ENCODE results near the gene MOCOS.

Gene MOCOS

DNA sequence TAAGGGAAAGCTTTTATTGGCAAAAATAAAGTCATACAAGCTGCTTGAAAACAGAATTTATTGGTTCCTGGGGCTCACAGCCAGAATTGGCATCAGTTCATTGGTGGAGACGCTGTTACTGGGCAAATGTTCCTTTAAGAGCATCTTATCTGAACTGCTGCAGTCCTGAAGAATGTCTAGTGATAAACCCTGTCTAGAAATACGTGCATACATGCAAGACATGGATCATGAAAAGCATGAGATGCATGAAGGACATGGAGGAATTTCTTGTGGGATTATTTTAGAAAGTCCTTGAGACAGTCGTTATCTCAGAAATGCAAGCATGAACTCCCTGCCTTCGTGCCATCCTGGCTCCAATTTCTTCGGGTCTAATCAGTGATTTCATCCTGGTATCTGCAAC is 77.7 kb downstream of the MOCOS start:
- no peak for DNase-seq (ENCODE audit: low read depth in 2 of 2)

DNA sequence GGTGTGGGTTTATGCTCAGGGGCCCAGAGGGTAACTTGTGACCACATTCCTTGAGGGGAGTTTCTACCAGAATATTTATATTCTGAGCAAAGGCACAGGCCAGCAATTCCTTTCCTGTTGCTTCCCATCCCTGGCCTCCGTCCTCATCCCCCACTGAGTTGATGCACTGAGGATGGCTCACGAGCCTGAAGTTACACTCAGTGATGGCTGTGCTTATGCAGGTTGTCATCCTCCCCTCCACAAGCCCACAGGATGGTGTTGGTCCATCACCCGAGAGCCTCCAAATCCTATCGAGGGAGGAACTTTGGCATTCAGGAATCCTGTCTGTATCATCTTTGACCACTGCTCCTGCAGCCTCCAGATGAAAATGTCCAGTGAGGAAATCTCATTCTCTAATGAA is 81.9 kb downstream of the MOCOS start:
- no peak for DNase-seq (ENCODE audit: low read depth in 2 of 2)

DNA sequence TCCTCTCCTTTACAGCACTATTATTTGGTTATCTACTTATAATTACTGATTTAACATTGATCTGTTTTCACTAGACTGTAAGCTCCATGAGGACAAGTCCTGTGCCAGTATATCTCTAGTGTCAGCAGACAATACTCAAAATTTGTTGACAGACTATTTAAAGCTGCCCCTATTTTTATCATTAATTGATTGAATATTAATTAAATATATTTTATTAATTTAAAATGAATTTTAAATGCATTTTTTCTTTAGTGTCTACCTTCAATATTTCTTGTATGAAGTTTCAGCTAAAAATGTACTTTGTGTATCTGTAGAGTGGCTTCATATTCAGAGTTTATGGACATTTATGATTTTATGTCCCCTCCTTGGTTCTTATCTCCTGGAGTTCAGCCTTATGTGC is 83.9 kb downstream of the MOCOS start:
- no peak for DNase-seq (ENCODE audit: low read depth in 2 of 2)

DNA sequence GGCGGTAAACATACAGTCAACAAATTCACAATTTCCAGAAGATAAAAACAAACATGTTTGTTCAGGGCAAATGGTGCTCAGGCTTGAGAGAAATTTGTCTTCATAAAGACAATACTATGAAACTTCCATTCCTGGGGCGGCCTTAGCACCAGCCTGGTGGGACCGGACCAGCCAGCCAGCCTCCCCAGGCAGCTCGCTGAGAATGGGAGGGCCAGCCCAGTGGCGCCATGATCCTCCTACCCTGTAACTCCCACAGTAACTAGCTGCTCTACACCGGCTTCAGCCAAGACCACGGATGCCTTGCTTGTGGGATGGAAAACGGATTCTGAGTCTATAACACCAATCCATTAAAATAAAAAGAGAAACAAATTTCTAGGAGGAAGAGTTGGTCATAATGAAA is 86.0 kb downstream of the MOCOS start:
- no peak for DNase-seq (ENCODE audit: low read depth in 2 of 2)

DNA sequence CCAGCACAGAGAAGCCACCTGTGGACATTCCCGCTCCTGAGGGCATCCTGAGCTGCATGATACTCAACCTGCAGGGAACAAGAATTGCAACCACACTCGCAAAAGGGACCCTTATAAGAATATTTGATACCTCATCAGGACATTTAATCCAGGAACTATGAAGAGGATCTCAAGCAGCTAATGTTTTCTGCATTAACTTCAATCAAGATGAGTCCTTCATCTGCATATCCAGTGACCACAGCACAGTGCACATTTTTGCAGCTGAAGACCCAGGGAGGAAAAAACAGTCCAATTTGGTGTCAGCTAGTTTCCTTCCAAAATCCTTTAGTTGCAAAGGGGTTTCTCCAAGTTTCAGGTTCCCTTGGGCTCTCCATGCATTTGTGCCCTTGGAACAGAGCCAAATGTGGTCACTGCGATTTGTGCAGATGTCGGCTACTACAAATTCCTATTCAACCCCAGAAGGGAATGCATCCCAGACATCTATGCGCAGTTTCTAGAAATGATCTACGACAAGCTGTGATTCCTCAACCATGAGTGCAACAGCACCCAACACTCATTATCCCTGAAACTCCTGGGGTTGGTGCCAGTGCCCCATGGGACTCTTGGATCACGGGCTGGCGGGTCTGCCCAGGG is 86.9 kb downstream of the MOCOS start:
- no peak for DNase-seq (ENCODE audit: low read depth in 2 of 2)

DNA sequence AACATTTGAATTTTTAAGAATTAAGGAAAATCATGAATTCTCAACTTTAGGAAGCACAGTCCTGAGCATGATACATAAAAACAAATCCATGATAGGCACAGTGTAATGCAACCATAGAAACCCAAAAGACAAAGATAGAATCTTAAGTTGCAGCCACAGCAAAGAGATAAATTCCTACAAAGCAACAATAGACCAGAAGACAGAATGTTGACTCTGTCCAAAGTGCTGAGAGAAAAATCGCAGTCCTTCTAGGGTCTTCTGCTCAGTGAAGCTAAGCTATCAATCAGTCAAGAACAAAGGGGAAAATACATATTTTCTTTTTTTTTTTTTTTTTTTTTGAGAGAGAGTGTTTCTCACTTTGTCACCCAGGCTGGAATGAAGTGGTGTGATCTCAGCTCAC is 88.3 kb downstream of the MOCOS start:
- no peak for DNase-seq (ENCODE audit: low read depth in 2 of 2)

DNA sequence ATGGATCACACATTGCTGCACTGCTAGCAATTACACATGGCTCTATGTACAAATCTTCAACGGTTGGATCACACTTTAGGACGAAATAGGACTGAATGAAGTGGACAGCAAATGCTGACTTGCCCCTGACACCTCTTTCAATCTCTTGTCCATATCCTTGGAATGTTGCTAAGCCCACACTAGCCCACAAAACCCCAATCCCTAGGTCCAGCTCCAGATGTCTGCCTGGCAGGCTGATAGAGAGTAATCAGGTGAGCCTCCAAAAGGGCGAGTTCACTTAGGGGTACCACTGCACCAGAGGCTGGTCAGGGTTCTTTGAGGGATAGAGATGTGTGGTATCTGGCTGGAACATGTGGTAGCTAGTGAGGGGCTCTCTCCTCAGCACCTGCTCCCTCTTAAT is 91.7 kb downstream of the MOCOS start:
- no peak for DNase-seq (ENCODE audit: low read depth in 2 of 2)

DNA sequence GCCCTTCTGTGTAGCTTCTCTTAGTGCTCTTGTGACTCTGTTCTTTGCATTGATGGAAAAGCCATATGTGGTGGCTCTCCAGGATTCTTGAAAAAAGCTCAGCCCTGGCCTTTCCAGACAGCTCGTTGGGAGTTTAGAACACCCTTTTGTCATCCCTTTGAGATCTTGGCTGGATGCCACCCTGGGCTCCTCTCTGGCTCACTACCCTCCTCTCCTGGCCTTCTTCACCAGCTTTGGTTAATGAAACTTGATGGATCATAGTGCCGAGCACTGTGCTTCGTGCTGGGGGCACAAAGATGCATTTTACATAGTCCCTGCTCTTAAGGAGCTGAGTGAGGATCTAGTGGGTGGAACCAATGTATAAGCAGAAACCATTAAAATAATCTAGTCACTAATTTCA is 94.6 kb downstream of the MOCOS start:
- DNase-seq (ENCODE audit: low read depth in 2 of 2) = no peak

DNA sequence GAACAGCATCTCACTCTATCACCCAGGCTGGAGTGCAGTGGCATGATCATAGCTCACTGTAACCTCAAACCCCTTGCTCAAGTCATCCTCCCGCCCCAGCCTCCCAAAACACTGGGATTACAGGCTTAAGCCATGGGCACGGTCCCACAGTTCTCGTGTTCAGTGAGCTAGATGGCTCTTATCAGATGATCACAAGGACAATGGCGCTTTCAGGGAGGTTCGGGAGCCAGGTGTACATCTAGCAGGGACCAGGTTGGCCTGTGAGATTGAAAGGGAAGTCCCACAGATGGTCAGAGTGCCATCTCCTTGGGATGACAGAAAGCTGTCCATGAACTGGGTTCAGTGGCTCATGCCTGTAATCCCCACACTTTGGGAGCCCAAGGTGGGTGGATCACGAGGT is 96.2 kb downstream of the MOCOS start:
- no peak for DNase-seq (ENCODE audit: low read depth in 2 of 2)

DNA sequence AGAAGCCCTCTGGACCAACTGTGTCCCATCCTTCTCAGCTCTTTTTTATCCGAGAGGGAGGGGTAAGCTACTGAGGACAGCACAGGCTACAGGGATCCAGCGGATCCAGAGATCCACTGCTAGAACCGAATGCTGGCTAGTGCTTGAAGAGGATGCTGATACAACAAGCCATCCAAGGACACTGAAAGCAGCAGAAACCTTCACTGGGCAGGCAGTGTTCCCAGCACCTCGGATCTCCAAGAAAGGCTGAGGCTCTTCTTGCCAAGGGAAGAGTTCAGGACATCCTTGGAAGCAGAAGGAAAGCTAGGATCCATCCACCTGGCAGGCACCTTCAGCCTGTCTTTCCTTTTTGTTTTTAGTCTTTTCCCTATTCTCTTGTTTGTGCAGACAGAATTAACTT is 97.0 kb downstream of the MOCOS start:
- DNase-seq (ENCODE audit: low read depth in 2 of 2) = no peak

DNA sequence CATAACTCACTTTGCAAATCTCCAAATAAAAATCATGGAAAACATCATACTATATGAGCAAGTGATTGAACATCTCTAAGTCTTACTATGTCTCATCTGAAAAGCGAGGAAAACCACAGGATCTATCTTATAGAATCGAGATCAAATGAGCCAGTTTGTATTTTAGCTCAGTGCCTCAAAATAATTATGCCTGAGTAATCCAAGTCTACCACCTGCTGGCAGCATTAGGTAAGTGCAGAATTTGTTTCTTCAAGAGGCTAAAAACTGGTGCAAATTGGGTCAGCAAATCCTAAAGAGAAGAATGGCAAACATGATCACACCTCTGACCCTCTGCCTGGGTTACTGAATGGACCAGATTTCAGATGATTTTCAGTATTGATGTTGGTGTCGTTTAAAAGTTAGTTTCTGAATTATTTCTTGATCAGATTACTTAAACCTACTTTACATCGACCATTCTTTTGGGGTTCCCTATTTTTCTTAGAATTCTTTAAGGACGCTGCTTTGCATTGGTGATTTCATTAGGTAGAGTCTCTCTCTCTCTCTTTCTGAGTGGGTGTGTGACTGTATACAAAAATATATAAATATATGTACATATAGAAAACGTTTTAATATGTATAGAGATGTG is 97.5 kb downstream of the MOCOS start:
- peak; percentile 44 to 47 for DNase-seq (ENCODE audit: low read depth in 2 of 2)

DNA sequence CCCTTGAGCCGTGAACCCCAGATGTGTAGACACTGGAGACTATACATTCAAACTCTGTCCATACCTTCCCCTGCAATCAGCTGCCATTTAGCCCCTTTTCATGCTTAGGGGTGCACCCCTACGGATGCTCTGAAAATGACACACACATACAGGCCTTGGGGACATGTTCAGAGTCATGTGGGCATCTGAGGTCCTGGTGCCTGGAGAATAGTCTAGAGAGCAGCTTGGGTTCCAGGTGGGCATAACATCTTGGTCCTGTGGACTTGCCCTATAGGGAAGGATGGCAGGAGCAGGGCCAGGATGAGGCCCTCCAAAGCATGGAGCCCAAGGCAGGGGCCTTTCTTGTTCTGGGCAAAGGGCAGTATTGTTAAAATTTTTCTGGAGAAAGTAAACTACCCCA is 100.4 kb downstream of the MOCOS start:
- no peak for DNase-seq (ENCODE audit: low read depth in 2 of 2)

DNA sequence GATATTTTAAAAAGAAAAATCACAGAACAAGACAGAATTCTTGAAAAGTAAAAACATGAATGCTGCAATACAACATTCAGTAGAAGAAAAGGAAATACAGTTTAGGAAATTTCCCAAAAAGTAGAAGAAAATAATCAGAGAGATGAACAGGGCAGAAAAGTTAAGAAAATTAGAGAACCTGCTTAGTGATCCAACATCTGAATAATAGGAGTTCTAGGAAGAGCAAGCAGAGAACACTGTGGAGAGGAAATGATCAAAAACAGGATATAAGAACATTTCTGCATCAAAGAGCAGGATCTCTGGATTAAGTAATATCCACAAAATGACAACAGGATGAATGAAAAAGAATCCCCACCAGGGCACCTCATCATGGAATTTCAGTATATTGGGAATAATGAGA is 101.4 kb downstream of the MOCOS start:
- DNase-seq (ENCODE audit: low read depth in 2 of 2) = no peak

DNA sequence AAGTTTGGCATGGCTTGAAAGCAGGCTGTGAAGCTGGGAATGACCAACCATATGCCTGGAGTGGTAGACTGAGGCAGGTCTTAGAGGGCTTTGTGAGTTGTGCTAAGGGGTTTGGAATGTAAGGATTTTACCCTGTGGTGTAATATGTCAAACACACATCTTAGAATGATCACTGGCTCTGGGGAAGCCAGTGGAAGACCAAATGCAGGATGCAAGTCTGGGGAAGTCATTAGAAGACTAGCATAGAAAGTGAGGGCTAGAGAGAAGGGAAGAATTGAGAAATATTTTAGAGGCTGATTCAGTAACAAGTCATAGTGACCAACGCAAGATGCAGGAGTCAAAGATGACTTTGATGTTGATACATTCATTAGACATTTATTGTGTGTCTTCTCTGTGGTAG is 106.7 kb downstream of the MOCOS start:
- DNase-seq (ENCODE audit: low read depth in 2 of 2) = no peak

DNA sequence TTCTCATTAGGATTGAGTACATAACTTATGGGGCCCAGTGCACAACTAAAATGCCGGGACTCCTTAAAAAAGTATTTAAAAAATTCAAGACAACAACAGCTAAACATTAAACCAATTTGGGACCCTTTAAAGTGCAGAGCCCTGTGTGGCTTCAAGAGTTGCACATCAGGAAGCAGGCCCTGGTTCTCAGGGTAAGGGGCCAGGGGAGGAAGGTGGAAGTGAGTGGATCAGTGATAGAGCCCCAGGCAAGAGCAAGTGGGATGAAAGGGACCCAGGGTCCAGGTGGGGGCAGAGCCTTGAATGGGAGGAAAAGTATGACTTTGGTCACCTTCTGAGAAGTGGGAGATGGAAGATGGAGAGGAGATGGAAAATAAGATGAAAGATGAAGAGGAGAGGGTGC is 107.9 kb downstream of the MOCOS start:
- no peak for DNase-seq (ENCODE audit: low read depth in 2 of 2)

DNA sequence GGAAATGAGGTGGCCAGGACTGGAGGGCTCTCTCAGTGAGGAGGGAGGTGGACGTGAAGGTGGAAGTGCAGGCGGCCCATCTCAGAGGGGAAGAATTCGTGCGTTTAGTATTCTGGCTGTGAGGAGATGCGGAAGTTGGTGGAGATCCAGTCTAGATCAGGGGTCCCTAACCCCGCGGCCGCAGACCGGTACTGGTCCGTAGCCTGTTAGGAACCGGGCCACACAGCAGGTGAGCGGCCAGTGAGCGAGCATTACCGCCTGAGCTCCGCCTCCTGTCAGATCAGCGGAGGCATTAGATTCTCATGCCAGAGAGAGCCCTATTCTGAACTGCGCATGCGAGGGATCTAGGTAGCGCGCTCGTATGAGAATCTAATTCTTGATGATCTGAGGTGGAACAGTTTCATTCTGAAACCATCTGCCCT is 108.6 kb downstream of the MOCOS start:
- no peak for DNase-seq (ENCODE audit: low read depth in 2 of 2)

DNA sequence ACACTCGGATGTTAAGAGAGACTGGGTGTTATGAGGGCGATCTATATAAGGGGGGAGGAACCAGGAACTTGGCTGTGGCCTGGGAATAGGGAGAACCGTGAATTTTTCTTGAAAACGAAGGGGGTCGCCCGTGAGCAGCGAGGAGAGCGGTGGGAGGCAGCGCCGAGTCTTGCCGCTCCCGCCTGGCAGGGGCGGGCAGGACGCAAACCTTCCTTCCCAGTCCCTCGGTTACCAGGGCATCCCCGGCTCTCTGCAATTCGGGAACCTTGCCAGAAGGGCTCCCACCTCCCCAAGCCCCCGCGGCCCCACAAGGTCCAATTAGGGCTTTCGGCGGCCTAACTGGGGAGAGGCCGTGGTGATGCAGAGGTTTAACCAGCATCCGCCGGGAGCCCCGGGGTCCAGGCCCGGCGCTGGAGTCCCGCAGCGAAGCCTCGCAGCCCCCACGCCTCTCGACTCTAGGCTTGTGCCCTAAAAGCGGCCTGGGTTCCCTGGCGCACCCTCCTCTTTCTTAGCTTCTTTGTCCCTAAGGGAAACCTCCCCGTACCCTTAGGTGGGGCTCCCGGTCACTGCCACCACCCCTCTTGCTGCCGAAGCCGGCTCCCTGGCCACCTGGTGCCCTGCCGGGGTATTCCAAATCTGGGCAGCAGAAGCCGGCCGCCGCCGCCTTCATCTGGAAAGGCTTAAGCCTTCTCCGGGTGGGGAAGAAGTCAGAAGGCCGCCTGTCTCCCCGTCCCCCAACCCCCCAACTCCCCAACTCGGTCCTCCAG is 109.5 kb downstream of the MOCOS start:
- no peak for DNase-seq (ENCODE audit: low read depth in 2 of 2)

DNA sequence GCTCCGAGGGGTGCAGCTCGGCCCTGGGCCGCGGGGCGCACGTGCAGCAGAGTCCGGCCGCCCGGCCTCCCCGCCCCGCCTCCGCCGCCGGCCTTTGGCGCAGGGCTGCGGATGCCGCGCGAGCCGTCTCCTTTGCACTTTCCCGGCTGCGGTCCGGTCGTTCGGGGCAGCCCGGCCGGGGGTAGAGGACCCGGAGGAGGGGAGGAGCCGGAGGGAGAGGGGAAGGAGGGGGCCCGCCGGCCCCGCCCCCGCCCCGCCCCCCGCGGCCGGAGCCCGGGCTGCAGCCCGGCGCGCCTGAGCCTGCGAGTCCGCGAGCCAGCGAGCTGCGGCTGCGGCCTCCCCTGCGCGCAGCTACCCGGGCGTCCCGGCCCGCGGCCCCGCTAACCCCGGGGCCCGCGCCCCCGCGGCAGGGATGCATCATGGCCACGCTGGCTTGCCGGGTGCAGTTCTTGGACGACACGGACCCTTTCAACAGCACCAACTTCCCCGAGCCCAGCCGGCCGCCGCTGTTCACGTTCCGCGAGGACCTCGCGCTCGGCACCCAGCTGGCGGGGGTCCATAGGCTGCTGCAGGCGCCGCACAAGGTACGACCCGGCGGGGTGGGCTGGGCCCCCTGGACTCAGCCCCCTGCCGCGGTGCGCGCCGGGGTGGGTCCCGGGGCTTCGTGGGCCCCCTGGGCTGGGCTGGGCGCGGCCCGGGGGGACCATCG is 110.3 kb downstream of the MOCOS start, which contains the start of gene FHOD3:
Gene FHOD3, plus strand, starts transcription at position 297 of the 709 bp plus-strand sequence. Its CDS starts 123 bp downstream, at position 420.
- DNase-seq (ENCODE audit: low read depth in 2 of 2) = no peak

DNA sequence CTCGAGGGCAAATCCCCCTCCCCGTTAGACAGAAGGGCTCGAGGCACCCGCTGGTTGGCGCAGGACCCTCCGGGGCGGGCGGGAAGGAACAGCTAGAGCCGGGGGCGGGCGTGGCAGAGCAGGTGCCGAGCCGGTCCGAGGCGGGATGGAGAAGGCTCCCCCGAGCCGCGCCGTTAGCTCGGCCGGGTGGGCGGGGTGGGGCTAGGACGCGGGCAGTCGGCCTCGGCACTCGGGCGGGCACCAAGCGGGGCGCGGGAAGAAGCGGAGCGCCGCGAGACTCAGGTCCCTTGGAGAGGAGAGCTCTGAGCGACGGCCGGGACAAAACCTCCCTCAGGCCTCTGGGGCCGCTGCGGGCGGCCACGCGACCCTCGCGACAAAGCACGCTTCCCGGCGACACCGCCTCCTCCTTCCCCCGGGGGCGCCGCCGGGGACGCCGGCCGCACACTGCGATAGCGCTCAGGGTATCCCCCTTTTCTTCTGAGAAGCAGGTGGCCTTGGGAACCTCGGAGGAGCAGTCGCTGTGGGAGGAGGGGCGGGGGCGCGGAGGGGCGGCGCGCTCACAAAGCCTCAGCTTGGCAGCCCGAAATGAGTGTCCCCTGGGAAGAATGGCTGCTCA is 110.9 kb downstream of the MOCOS start:
- DNase-seq (ENCODE audit: low read depth in 2 of 2) = no peak

DNA sequence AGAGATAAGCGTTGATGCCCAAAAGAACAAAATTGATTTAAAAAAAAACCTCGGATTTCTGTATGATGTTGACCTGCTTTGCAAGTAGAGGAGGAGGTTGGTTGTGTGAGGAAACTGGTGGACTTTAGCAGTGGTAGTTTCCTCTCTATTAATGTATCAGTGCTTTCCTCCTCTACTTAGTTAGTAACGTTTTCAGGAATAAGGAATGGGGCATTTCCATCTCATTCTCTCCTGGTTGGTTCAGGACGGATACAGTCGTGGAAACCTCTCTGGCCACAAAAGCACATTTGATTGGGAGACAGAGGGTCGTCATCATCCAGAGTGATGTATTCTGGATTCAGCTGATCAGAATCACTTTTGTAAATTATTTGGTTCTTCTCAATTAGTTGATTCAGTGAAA is 111.7 kb downstream of the MOCOS start:
- DNase-seq (ENCODE audit: low read depth in 2 of 2) = no peak

DNA sequence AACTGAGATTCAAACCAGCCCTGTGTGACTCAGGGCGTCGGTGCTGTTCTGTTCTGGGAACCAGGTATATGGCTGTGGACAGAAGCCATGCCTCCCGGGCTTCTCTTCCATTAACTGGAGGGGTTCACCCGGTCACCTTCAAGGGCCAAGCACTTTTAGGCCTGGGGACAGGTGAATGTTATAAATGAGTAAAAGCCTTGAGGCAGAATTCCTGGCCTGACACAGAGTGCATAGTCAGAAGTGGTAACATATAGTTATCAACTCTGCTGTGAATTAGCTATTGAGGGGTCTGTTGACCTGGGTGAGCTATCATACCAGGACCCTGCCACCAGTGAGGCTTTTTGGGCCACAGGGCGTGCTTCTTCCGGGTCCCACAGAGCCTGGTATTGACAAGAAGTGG is 112.9 kb downstream of the MOCOS start:
- DNase-seq (ENCODE audit: low read depth in 2 of 2) = no peak

DNA sequence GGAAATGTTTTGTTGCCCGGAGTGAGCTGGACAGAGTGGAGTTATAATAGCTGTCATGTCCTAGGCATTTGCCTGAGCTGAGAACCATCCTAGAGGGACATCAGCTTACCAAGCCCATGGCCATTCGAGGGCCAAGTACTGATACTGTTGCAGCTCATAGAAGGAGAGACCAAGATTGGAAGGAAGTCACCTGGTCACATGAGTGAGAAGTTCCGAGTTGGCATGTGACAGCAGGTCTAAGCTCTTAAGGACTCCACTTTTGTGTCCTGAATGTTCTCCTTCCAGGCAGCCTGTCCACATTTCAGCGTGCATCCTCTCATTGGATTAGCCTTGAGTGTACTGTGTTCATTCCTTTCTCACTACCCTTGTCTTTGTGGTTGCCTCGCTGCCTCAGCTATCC is 114.6 kb downstream of the MOCOS start:
- DNase-seq (ENCODE audit: low read depth in 2 of 2) = no peak
